Mammary epithelial cell (primary cell): ENCODE results near the gene NDUFV2.

Experiments used
- EZH2 ChIP-seq: IDR thresholded peaks from 2 replicates; pipeline ENCODE4 v1.6.1; 2012; ENCODE audit warnings: low read length, inconsistent platforms, borderline replicate concordance
- TF ChIP-seq, protein P1 (sequence below), 2 donors: IDR thresholded peaks in 1 of 2; conservative IDR thresholded peaks in 1 of 2; 2 replicates each; pipeline ENCODE4 v1.5.1; 2011 to 2012; ENCODE audit warnings: inconsistent platforms in 2 of 2, low read length in 2 of 2, mild to moderate bottlenecking in 2 of 2, control low read depth in 1 of 2, low read depth in 1 of 2; ENCODE audit not compliant: insufficient read depth in 1 of 2; ENCODE audit errors: extremely low read depth in 1 of 2

DNA sequence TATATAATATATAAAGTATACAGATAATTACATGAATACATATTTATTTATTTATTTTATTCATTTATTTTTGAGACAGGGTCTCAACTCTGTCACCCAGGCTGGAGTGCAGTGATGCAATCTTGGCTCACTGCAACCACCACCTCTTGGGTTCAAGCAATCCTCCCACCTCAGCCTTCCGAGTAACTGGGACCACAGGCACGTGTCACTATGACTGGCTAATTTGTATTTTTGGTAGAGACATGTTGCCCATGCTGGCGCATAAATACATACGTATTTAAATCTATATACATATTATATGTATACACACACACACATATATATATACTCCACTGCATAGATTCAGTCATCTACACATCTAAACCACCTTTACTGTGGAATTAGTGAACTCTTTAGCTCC lies 20.6 kb upstream of the NDUFV2 start:
- TF ChIP-seq EZH2: no peak
- TF ChIP-seq, protein P1, sequence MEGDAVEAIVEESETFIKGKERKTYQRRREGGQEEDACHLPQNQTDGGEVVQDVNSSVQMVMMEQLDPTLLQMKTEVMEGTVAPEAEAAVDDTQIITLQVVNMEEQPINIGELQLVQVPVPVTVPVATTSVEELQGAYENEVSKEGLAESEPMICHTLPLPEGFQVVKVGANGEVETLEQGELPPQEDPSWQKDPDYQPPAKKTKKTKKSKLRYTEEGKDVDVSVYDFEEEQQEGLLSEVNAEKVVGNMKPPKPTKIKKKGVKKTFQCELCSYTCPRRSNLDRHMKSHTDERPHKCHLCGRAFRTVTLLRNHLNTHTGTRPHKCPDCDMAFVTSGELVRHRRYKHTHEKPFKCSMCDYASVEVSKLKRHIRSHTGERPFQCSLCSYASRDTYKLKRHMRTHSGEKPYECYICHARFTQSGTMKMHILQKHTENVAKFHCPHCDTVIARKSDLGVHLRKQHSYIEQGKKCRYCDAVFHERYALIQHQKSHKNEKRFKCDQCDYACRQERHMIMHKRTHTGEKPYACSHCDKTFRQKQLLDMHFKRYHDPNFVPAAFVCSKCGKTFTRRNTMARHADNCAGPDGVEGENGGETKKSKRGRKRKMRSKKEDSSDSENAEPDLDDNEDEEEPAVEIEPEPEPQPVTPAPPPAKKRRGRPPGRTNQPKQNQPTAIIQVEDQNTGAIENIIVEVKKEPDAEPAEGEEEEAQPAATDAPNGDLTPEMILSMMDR (conservative IDR thresholded peaks at IDR 0.05 in 1 of 2, IDR thresholded peaks at IDR 0.05 in 1 of 2; ENCODE audit: extremely low read depth in 1 of 2, insufficient read depth in 1 of 2, low read depth in 1 of 2, low read length in 2 of 2): no peak
